Lung (tissue), 12 donors: ENCODE data around the gene TLR9. TPM values are rescaled to one million over a fixed set of nuclear protein-coding genes. Genes with fewer than 3 reads are reported as not detected.

Experiments used
- ATAC-seq: fragments of 200-7000 bp; cut with Tn5 transposase; one replicate; pipeline ENCODE4 v1.9.1; 2020; ENCODE audit warnings: moderate number of reproducible peaks; ENCODE audit not compliant: insufficient read depth, low FRiP score
- DNase-seq, 3 donors: peaks; one replicate each; pipeline ENCODE4 v3.0.0-alpha.2; 2013 to 2017
- H3K27ac ChIP-seq, 2 donors: one replicate each; pipeline ENCODE4 v1.5.1; 2013; ENCODE audit warnings: mild to moderate bottlenecking in 2 of 2, moderate library complexity in 2 of 2, control low read depth in 1 of 2, inconsistent platforms in 1 of 2, low read depth in 1 of 2, low read length in 1 of 2
- H3K27me3 ChIP-seq, 3 donors: one replicate each; pipeline ENCODE4 v1.5.1; 2013; ENCODE audit warnings: low read length in 2 of 3; ENCODE audit not compliant: control insufficient read depth in 3 of 3, insufficient read depth in 3 of 3
- H3K36me3 ChIP-seq, 4 donors: one replicate each; pipeline ENCODE4 v1.5.1; 2013; ENCODE audit warnings: low read length in 4 of 4, mild to moderate bottlenecking in 1 of 4, moderate library complexity in 1 of 4; ENCODE audit not compliant: control insufficient read depth in 4 of 4, insufficient read depth in 4 of 4
- H3K4me1 ChIP-seq, 5 donors: one replicate each; pipeline ENCODE4 v1.5.1; 2013; ENCODE audit warnings: low read length in 5 of 5, mild to moderate bottlenecking in 2 of 5, moderate library complexity in 1 of 5; ENCODE audit not compliant: control insufficient read depth in 5 of 5, insufficient read depth in 5 of 5
- H3K4me3 ChIP-seq: one replicate; pipeline ENCODE4 v1.5.1; 2013; ENCODE audit warnings: mild to moderate bottlenecking, control low read depth, moderate library complexity
- H3K9ac ChIP-seq, 2 donors: one replicate each; pipeline ENCODE4 v1.5.1; 2013; ENCODE audit warnings: low read length in 2 of 2, control low read depth in 1 of 2; ENCODE audit not compliant: insufficient read depth in 1 of 2
- H3K9me3 ChIP-seq, 4 donors: one replicate each; pipeline ENCODE4 v1.5.1; 2013; ENCODE audit warnings: low read length in 3 of 4, mild to moderate bottlenecking in 1 of 4, moderate library complexity in 1 of 4; ENCODE audit not compliant: control insufficient read depth in 4 of 4, insufficient read depth in 3 of 4
- WGBS, 2 donors: extraction: QIAGEN DNeasy Blood & Tissue Kit; methylation state at CpG; one replicate each; pipeline ENCODE4 v1.1.7; 2013; 5-methylcytosine and 5-hydroxymethylcytosine counted together
- polyA plus RNA-seq, 2 donors: library from polyadenylated mRNA; stranded (reverse); fragments of 200-250 nt; gene quantifications; one replicate each; pipeline ENCODE4 v1.2.1, GENCODE V29; 2013
- total RNA-seq, 2 donors: library from RNA; depleted of rRNA in 1 of 2; stranded (reverse); fragments of >200 nt in 1 of 2; gene quantifications; one replicate each; pipeline ENCODE4 v1.2.1, GENCODE V29; 2014 to 2021
- TF ChIP-seq, protein P1 (sequence below): IDR thresholded peaks from 2 replicates; pipeline ENCODE4 v1.5.1; 2012; ENCODE audit warnings: mild to moderate bottlenecking; ENCODE audit errors: control extremely low read depth, extremely low read depth
- donor health status: control.
- donor health status: control.
- donor health status: Bipolar disorder and iron deficiency.
- donor health status: healthy.
- donor health status: DM: yes; HTN: yes; CAD: no.

The TLR9 gene
- total and polyA plus RNA-seq, 4 donors, result 0.20 to 1.1 (median 0.37) TPM

DNA sequence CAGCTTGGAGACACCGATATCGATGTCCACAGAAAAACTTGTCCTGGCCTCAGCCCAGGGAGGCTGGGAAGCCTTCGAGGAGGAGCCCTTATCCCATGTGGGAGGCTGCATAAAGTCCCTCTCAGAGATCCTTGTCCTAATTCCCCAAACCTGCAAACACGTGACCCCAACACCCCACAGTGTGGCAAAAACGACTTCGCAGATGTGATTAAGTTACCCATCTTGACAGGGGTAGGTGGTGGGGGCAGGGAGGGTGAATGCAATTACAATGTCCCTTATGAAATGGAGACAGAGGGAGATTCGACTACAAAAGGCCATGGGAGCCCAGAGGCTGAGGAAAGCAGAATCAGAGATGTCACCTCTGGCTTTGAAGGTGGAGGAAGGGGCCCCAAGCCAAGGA, 2.3 kb upstream of the TLR9 start:
- DNase-seq, result no peak
- H3K27ac ChIP-seq, result no peak overlapping the region
- no peaks in the 10 kb centered on the region for H3K9me3 ChIP-seq
- TF ChIP-seq, protein P1, sequence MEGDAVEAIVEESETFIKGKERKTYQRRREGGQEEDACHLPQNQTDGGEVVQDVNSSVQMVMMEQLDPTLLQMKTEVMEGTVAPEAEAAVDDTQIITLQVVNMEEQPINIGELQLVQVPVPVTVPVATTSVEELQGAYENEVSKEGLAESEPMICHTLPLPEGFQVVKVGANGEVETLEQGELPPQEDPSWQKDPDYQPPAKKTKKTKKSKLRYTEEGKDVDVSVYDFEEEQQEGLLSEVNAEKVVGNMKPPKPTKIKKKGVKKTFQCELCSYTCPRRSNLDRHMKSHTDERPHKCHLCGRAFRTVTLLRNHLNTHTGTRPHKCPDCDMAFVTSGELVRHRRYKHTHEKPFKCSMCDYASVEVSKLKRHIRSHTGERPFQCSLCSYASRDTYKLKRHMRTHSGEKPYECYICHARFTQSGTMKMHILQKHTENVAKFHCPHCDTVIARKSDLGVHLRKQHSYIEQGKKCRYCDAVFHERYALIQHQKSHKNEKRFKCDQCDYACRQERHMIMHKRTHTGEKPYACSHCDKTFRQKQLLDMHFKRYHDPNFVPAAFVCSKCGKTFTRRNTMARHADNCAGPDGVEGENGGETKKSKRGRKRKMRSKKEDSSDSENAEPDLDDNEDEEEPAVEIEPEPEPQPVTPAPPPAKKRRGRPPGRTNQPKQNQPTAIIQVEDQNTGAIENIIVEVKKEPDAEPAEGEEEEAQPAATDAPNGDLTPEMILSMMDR, result no peak
- H3K4me3 ChIP-seq, result no peak overlapping the region
- no peak for ATAC-seq
- H3K4me1 ChIP-seq, result no peaks in the 10 kb centered on the region
- no peak overlapping the region for H3K9ac ChIP-seq
- WGBS, 2 donors, result 82 to 86% methylated on average over 7 of the region's 7 CpGs
- peaks cover 0 to 48% (median 12%) of the 10 kb centered on the region in 4 donors for H3K36me3 ChIP-seq
- no peaks in the 10 kb centered on the region for H3K27me3 ChIP-seq

DNA sequence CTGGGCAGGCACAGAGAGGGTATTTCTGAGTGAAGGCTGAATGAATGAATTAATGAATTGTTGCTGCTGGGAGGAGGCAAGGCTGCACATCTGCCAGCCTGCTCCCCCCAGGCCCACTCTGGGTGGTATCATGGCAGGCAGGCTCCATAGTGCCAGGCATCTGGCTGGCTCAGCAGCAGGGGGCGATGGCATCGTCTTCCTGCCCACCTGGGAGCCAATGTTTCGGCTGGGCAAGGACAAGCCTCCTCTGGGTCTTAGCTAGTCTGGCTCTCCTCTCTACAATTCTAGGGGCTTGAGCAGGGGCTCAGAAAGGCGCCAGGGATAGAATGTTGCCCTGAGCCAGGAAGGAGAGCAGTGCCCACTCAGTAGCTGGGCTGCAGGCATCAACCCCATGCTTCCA, 1.7 kb upstream of the TLR9 start:
- DNase-seq (no peak), ATAC-seq (no peak)
- Histone ChIP-seq H3K4me3 (no peak overlapping the region), H3K36me3 (peaks cover 0 to 43% (median 12%) of the 10 kb centered on the region in 4 donors), H3K27ac (no peak overlapping the region), H3K27me3 (no peaks in the 10 kb centered on the region), H3K9ac (no peak overlapping the region), H3K9me3 (no peaks in the 10 kb centered on the region), H3K4me1 (peaks cover 0 to 1% (median 0%) of the 10 kb centered on the region in 5 donors)
- WGBS, 2 donors, result 88 to 89% methylated on average over 4 of the region's 4 CpGs
- TF ChIP-seq, protein P1, result no peak

DNA sequence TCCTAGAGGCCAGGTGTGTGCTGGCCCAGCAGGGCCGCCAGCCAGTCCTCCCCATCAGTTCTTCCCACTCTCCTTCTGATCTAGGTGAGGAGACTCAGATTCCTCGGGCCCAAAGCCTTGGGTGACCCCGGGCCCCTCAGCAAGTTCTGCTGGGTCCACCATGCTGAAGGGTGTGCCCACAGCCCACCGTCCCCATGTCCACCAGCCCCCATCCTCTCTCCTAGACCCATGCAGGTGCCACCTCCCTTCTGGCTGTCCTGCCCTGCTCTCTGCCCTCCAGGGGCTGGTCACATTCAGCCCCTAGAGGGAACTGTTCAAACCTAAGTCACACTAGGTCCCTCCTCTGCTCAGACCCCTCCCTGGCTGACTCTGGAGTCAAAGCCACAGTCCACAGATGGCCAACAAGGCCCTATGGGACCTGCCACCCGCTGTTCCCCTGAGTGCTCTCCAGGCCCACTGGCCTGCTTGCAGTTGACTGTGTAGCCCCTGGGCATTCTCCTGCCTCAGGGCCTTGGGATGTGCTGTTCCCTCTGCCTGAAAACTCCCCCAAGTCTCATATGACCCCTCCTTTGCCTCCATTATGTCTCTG, 878 bp upstream of the TLR9 start:
- Histone ChIP-seq H3K4me1 (peaks cover 0 to 4% (median 0%) of the 10 kb centered on the region in 5 donors), H3K27ac (no peak overlapping the region), H3K9ac (no peak overlapping the region), H3K27me3 (no peaks in the 10 kb centered on the region), H3K4me3 (no peak overlapping the region), H3K9me3 (no peaks in the 10 kb centered on the region), H3K36me3 (peaks cover 0 to 35% (median 9%) of the 10 kb centered on the region in 4 donors)
- ATAC-seq (no peak), DNase-seq (no peak)
- WGBS, 2 donors, result 76 to 82% methylated on average over 5 of the region's 5 CpGs
- TF ChIP-seq, protein P1, result no peak
